Lung (tissue), 12 donors: ENCODE results near the gene MNX1. TPM values are rescaled to one million over a fixed set of nuclear protein-coding genes. Genes with fewer than 3 reads are reported as not detected.
A peak's percentile ranks its signal among the peaks of the same experiment; 100 is the strongest.

Source experiments
- ATAC-seq: fragments of 200-7000 bp; cut with Tn5 transposase; one replicate; pipeline ENCODE4 v1.9.1; 2020; ENCODE audit warnings: moderate number of reproducible peaks; ENCODE audit not compliant: insufficient read depth, low FRiP score
- DNase-seq, 3 donors: peaks; one replicate each; pipeline ENCODE4 v3.0.0-alpha.2; 2013 to 2017
- H3K27ac ChIP-seq, 2 donors: one replicate each; pipeline ENCODE4 v1.5.1; 2013; ENCODE audit warnings: mild to moderate bottlenecking in 2 of 2, moderate library complexity in 2 of 2, control low read depth in 1 of 2, inconsistent platforms in 1 of 2, low read depth in 1 of 2, low read length in 1 of 2
- H3K27me3 ChIP-seq, 3 donors: one replicate each; pipeline ENCODE4 v1.5.1; 2013; ENCODE audit warnings: low read length in 2 of 3; ENCODE audit not compliant: control insufficient read depth in 3 of 3, insufficient read depth in 3 of 3
- H3K36me3 ChIP-seq, 4 donors: one replicate each; pipeline ENCODE4 v1.5.1; 2013; ENCODE audit warnings: low read length in 4 of 4, mild to moderate bottlenecking in 1 of 4, moderate library complexity in 1 of 4; ENCODE audit not compliant: control insufficient read depth in 4 of 4, insufficient read depth in 4 of 4
- H3K4me1 ChIP-seq, 5 donors: one replicate each; pipeline ENCODE4 v1.5.1; 2013; ENCODE audit warnings: low read length in 5 of 5, mild to moderate bottlenecking in 2 of 5, moderate library complexity in 1 of 5; ENCODE audit not compliant: control insufficient read depth in 5 of 5, insufficient read depth in 5 of 5
- H3K4me3 ChIP-seq: one replicate; pipeline ENCODE4 v1.5.1; 2013; ENCODE audit warnings: mild to moderate bottlenecking, control low read depth, moderate library complexity
- H3K9ac ChIP-seq, 2 donors: one replicate each; pipeline ENCODE4 v1.5.1; 2013; ENCODE audit warnings: low read length in 2 of 2, control low read depth in 1 of 2; ENCODE audit not compliant: insufficient read depth in 1 of 2
- H3K9me3 ChIP-seq, 4 donors: one replicate each; pipeline ENCODE4 v1.5.1; 2013; ENCODE audit warnings: low read length in 3 of 4, mild to moderate bottlenecking in 1 of 4, moderate library complexity in 1 of 4; ENCODE audit not compliant: control insufficient read depth in 4 of 4, insufficient read depth in 3 of 4
- WGBS, 2 donors: extraction: QIAGEN DNeasy Blood & Tissue Kit; methylation state at CpG; one replicate each; pipeline ENCODE4 v1.1.7; 2013; 5-methylcytosine and 5-hydroxymethylcytosine counted together
- polyA plus RNA-seq, 2 donors: library from polyadenylated mRNA; stranded (reverse); fragments of 200-250 nt; gene quantifications; one replicate each; pipeline ENCODE4 v1.2.1, GENCODE V29; 2013
- total RNA-seq, 2 donors: library from RNA; depleted of rRNA in 1 of 2; stranded (reverse); fragments of >200 nt in 1 of 2; gene quantifications; one replicate each; pipeline ENCODE4 v1.2.1, GENCODE V29; 2014 to 2021
- TF ChIP-seq, protein P1 (sequence below): IDR thresholded peaks from 2 replicates; pipeline ENCODE4 v1.5.1; 2012; ENCODE audit warnings: mild to moderate bottlenecking; ENCODE audit errors: control extremely low read depth, extremely low read depth
- donor health status: control.
- donor health status: control.
- donor health status: Bipolar disorder and iron deficiency.
- donor health status: healthy.
- donor health status: DM: yes; HTN: yes; CAD: no.

The MNX1 gene
- total and polyA plus RNA-seq, 4 donors, result 0.10 to 1.4 TPM; not detected in 2

- H3K4me1 ChIP-seq, result peaks cover 0 to 10% (median 0%) of the 10 kb centered on the region in 5 donors
- peaks cover 6 to 50% (median 13%) of the 10 kb centered on the region in 3 donors for H3K27me3 ChIP-seq
- H3K27ac ChIP-seq, result no peak overlapping the region
- no peaks in the 10 kb centered on the region for H3K36me3 ChIP-seq
- ATAC-seq, result no peak
- H3K9ac ChIP-seq, result no peak overlapping the region
- no peak overlapping the region for H3K4me3 ChIP-seq
- WGBS, 2 donors, result 66% methylated on average over 10 of the region's 10 CpGs
- TF ChIP-seq, protein P1, sequence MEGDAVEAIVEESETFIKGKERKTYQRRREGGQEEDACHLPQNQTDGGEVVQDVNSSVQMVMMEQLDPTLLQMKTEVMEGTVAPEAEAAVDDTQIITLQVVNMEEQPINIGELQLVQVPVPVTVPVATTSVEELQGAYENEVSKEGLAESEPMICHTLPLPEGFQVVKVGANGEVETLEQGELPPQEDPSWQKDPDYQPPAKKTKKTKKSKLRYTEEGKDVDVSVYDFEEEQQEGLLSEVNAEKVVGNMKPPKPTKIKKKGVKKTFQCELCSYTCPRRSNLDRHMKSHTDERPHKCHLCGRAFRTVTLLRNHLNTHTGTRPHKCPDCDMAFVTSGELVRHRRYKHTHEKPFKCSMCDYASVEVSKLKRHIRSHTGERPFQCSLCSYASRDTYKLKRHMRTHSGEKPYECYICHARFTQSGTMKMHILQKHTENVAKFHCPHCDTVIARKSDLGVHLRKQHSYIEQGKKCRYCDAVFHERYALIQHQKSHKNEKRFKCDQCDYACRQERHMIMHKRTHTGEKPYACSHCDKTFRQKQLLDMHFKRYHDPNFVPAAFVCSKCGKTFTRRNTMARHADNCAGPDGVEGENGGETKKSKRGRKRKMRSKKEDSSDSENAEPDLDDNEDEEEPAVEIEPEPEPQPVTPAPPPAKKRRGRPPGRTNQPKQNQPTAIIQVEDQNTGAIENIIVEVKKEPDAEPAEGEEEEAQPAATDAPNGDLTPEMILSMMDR, result no peak
- H3K9me3 ChIP-seq, result peaks cover 0 to 5% (median 0%) of the 10 kb centered on the region in 4 donors
- no peak for DNase-seq
These were observed 16.6 kb downstream of the MNX1 start for GRCh38 chr7:156993925-156994235.

GRCh38 chr7:156993021-156993924 lies 17.2 kb downstream of the MNX1 start:
- no peak overlapping the region for H3K4me3 ChIP-seq
- 44 to 57% methylated on average over 32 of the region's 32 CpGs for WGBS, 2 donors
- no peak overlapping the region for H3K27ac ChIP-seq
- TF ChIP-seq, protein P1, result no peak
- H3K9ac ChIP-seq, result no peak overlapping the region
- no peak for ATAC-seq
- H3K4me1 ChIP-seq, result peaks cover 0 to 10% (median 0%) of the 10 kb centered on the region in 5 donors
- peaks cover 0 to 5% (median 0%) of the 10 kb centered on the region in 4 donors for H3K9me3 ChIP-seq
- no peaks in the 10 kb centered on the region for H3K36me3 ChIP-seq
- H3K27me3 ChIP-seq, result peaks cover 6 to 44% (median 7%) of the 10 kb centered on the region in 3 donors
- DNase-seq, result peak; percentile 71 to 80 (median 77)

GRCh38 chr7:156989766-156990535 lies 20.5 kb downstream of the MNX1 start:
- TF ChIP-seq, protein P1, result no peak
- no peak for DNase-seq
- WGBS, 2 donors, result 84 to 90% methylated on average over 25 of the region's 25 CpGs
- Histone ChIP-seq H3K27ac (no peak overlapping the region), H3K4me1 (peaks cover 0 to 10% (median 0%) of the 10 kb centered on the region in 5 donors), H3K9ac (no peak overlapping the region), H3K27me3 (peaks cover 0 to 20% (median 6%) of the 10 kb centered on the region in 3 donors), H3K9me3 (peaks cover 0 to 2% (median 0%) of the 10 kb centered on the region in 4 donors), H3K36me3 (no peaks in the 10 kb centered on the region), H3K4me3 (no peak overlapping the region)
- no peak for ATAC-seq
